H9 (cell line): ENCODE data around the gene PHF1. TPM values are rescaled to one million over a fixed set of nuclear protein-coding genes. Genes with fewer than 3 reads are reported as not detected.

Experiments
- DNase-seq: peaks from one replicate; pipeline ENCODE4 v3.0.0-alpha.2; 2017
- H2AFZ ChIP-seq: one replicate; pipeline ENCODE4 v1.6.1; 2013; ENCODE audit warnings: mild to moderate bottlenecking, low read length, control low read depth, moderate library complexity
- H2AK5ac ChIP-seq: 2 replicates; pipeline ENCODE4 v1.6.1; 2013; ENCODE audit warnings: low read length, control low read depth, mixed read lengths; ENCODE audit not compliant: insufficient read length
- H2BK120ac ChIP-seq: one replicate; pipeline ENCODE4 v1.6.1; 2013; ENCODE audit warnings: low read depth, mild to moderate bottlenecking, low read length, control low read depth, inconsistent platforms; ENCODE audit not compliant: poor library complexity, severe bottlenecking
- H2BK12ac ChIP-seq: 2 replicates; pipeline ENCODE4 v1.6.1; 2013; ENCODE audit warnings: low read length, control low read depth, mixed read lengths, low read depth; ENCODE audit not compliant: insufficient read length
- H2BK15ac ChIP-seq: 2 replicates; pipeline ENCODE4 v1.6.1; 2013; ENCODE audit warnings: low read depth, low read length, control low read depth
- H2BK20ac ChIP-seq: one replicate; pipeline ENCODE4 v1.6.1; 2013; ENCODE audit warnings: low read depth, mild to moderate bottlenecking, low read length, control low read depth, inconsistent platforms; ENCODE audit not compliant: poor library complexity, severe bottlenecking
- H2BK5ac ChIP-seq: 2 replicates; pipeline ENCODE4 v1.6.1; 2013; ENCODE audit warnings: low read length, control low read depth, mixed read lengths; ENCODE audit not compliant: insufficient read length
- H3K14ac ChIP-seq: 2 replicates; pipeline ENCODE4 v1.6.1; 2013; ENCODE audit warnings: low read length, control low read depth; ENCODE audit not compliant: insufficient read depth
- H3K18ac ChIP-seq: 2 replicates; pipeline ENCODE4 v1.6.1; 2013; ENCODE audit warnings: low read depth, mild to moderate bottlenecking, mixed read lengths, low read length, control low read depth; ENCODE audit not compliant: insufficient read length
- H3K23ac ChIP-seq: 2 replicates; pipeline ENCODE4 v1.6.1; 2013; ENCODE audit warnings: low read length, control low read depth, mixed read lengths, low read depth; ENCODE audit not compliant: insufficient read length
- H3K23me2 ChIP-seq: 2 replicates; pipeline ENCODE4 v1.6.1; 2013; ENCODE audit warnings: low read depth, mild to moderate bottlenecking, mixed read lengths, low read length, control low read depth; ENCODE audit not compliant: insufficient read length, poor library complexity, severe bottlenecking
- H3K27ac ChIP-seq: 2 replicates; pipeline ENCODE4 v1.5.1; 2013; ENCODE audit warnings: low read length, control low read depth, mixed read lengths, low read depth; ENCODE audit not compliant: insufficient read length
- H3K27me3 ChIP-seq: 2 replicates; pipeline ENCODE4 v1.6.1; 2013; ENCODE audit warnings: low read length, control low read depth, inconsistent platforms; ENCODE audit not compliant: insufficient read depth
- H3K4ac ChIP-seq: 2 replicates; pipeline ENCODE4 v1.6.1; 2013; ENCODE audit warnings: low read depth, mild to moderate bottlenecking, control low read depth, inconsistent platforms, low read length, moderate library complexity
- H3K4me1 ChIP-seq: 2 replicates; pipeline ENCODE4 v1.6.1; 2013; ENCODE audit warnings: low read length, control low read depth, inconsistent platforms; ENCODE audit not compliant: insufficient read depth
- H3K4me2 ChIP-seq: 2 replicates; pipeline ENCODE4 v1.6.1; 2013; ENCODE audit warnings: low read length, control low read depth, mixed read lengths; ENCODE audit not compliant: insufficient read length, insufficient read depth
- H3K56ac ChIP-seq: 2 replicates; pipeline ENCODE4 v1.6.1; 2013; ENCODE audit warnings: low read depth, mild to moderate bottlenecking, mixed read lengths, low read length, control low read depth; ENCODE audit not compliant: insufficient read length
- H3K79me1 ChIP-seq: 2 replicates; pipeline ENCODE4 v1.6.1; 2013; ENCODE audit warnings: low read depth, mild to moderate bottlenecking, moderate library complexity, low read length, control low read depth, inconsistent platforms; ENCODE audit not compliant: insufficient read depth, poor library complexity, severe bottlenecking
- H3K79me2 ChIP-seq: 2 replicates; pipeline ENCODE4 v1.6.1; 2013; ENCODE audit warnings: low read length, control low read depth, inconsistent platforms; ENCODE audit not compliant: insufficient read depth
- H3K9ac ChIP-seq: 2 replicates; pipeline ENCODE4 v1.6.1; 2013; ENCODE audit warnings: low read length, control low read depth, mixed read lengths; ENCODE audit not compliant: insufficient read length; ENCODE audit errors: extremely low read depth
- H3K9me3 ChIP-seq: one replicate; pipeline ENCODE4 v1.6.1; 2013; ENCODE audit warnings: low read depth, low read length, inconsistent platforms; ENCODE audit not compliant: control insufficient read depth
- H3T11ph ChIP-seq: one replicate; pipeline ENCODE4 v1.6.1; 2013; ENCODE audit warnings: mild to moderate bottlenecking, low read length, control low read depth, inconsistent platforms
- H4K20me1 ChIP-seq: one replicate; pipeline ENCODE4 v1.6.1; 2013; ENCODE audit not compliant: control insufficient read depth, insufficient read length, insufficient read depth
- H4K5ac ChIP-seq: 2 replicates; pipeline ENCODE4 v1.6.1; 2013; ENCODE audit warnings: low read depth, mild to moderate bottlenecking, mixed read lengths, low read length, control low read depth; ENCODE audit not compliant: insufficient read length
- H4K8ac ChIP-seq: replicated peaks from 2 replicates; pipeline ENCODE4 v1.6.1; 2013; ENCODE audit warnings: low read length, control low read depth, mixed read lengths, low read depth; ENCODE audit not compliant: insufficient read length
- H4K91ac ChIP-seq: 2 replicates; pipeline ENCODE4 v1.6.1; 2013; ENCODE audit warnings: low read depth, mild to moderate bottlenecking, moderate library complexity, mixed read lengths, low read length, control low read depth; ENCODE audit not compliant: insufficient read length
- H3K27ac Mint-ChIP-seq, 3 experiments: 2 replicates in 2 of 3; 3 replicates in 1 of 3; pipeline ENCODE4 v1.8.0; 2020 to 2021; ENCODE audit warnings: mixed read lengths in 3 of 3, mild to moderate bottlenecking in 1 of 3, moderate library complexity in 1 of 3
- H3K27me3 Mint-ChIP-seq: 2 replicates; pipeline ENCODE4 v1.8.0; 2021; ENCODE audit warnings: low read depth, mild to moderate bottlenecking, moderate library complexity, mixed read lengths
- H3K36me3 Mint-ChIP-seq, 3 experiments: 2 replicates in 2 of 3; 3 replicates in 1 of 3; pipeline ENCODE4 v1.8.0; 2020 to 2021; ENCODE audit warnings: low read depth in 3 of 3, mixed read lengths in 3 of 3; ENCODE audit not compliant: insufficient read depth in 1 of 3
- H3K4me1 Mint-ChIP-seq, 2 experiments: 2 replicates each; pipeline ENCODE4 v1.8.0; 2020; ENCODE audit warnings: mixed read lengths in 2 of 2
- H3K4me3 Mint-ChIP-seq, 2 experiments: 2 replicates in 1 of 2; 3 replicates in 1 of 2; pipeline ENCODE4 v1.8.0; 2020 to 2021; ENCODE audit warnings: mild to moderate bottlenecking in 2 of 2, mixed read lengths in 2 of 2, moderate library complexity in 1 of 2
- H3K9me3 Mint-ChIP-seq, 2 experiments: 2 replicates in 1 of 2; 3 replicates in 1 of 2; pipeline ENCODE4 v1.8.0; 2020; ENCODE audit warnings: mild to moderate bottlenecking in 2 of 2, mixed read lengths in 2 of 2, moderate library complexity in 1 of 2
- CTCF ChIP-seq: fragments of 200-600 bp; sonication (generic); conservative IDR thresholded peaks from 3 replicates; pipeline ENCODE4 v1.8.0; 2021; ENCODE audit warnings: antibody characterized with exemption, mild to moderate bottlenecking
- WGBS: extraction: QIAGEN DNeasy Blood & Tissue Kit; methylation state at CpG from one replicate; pipeline ENCODE4 v1.1.7; 2013; ENCODE audit warnings: missing lambda C conversion rate, low lambda C conversion rate, mixed read lengths; ENCODE audit not compliant: insufficient read length; ENCODE audit errors: extremely low coverage; 5-methylcytosine and 5-hydroxymethylcytosine counted together
- total RNA-seq: library from RNA; stranded (reverse); gene quantifications from 2 replicates; pipeline ENCODE4 v1.2.1, GENCODE V29; 2021

The PHF1 gene
- total RNA-seq, 1 experiment from 2014 or later: 56.8 TPM

- no peak overlapping the region for H4K91ac ChIP-seq
- no CpG with 5 or more reads among the region's 12 CpGs for WGBS
- no peak overlapping the region for H3K9ac ChIP-seq
- H3K4me1 ChIP-seq: peaks cover 13% of the 10 kb centered on the region
- no peak overlapping the region for H2BK15ac ChIP-seq
- H3K4ac ChIP-seq: no peak overlapping the region
- H3K23ac ChIP-seq: no peak overlapping the region
- no peaks in the 10 kb centered on the region for H3K27me3 Mint-ChIP-seq
- H3K56ac ChIP-seq: no peak overlapping the region
- no peak overlapping the region for H2BK120ac ChIP-seq
- no peak overlapping the region for H2BK5ac ChIP-seq
- peaks cover 10% of the 10 kb centered on the region; the same call in 1 of the 2 replicates for H3K79me2 ChIP-seq
- no peaks in the 10 kb centered on the region for H3K9me3 ChIP-seq
- H3K27ac ChIP-seq: no peak overlapping the region
- no peak overlapping the region for H2AK5ac ChIP-seq
- H3K36me3 Mint-ChIP-seq: peaks cover 24 to 27% (median 26%) of the 10 kb centered on the region in 3 experiments
- no peak overlapping the region for H4K5ac ChIP-seq
- H3K79me1 ChIP-seq: peaks cover 3% of the 10 kb centered on the region
- peaks cover 16% of the 10 kb centered on the region for H3K23me2 ChIP-seq
- no peaks in the 10 kb centered on the region for H4K20me1 ChIP-seq
- H3T11ph ChIP-seq: no peak overlapping the region
- peak overlapping the region in 2 of 3 experiments; percentile 68 to 87; a peak in 2 of 7 replicates for H3K27ac Mint-ChIP-seq
- no peak for TF ChIP-seq CTCF
- no peak overlapping the region for H2BK20ac ChIP-seq
- H3K27me3 ChIP-seq: no peaks in the 10 kb centered on the region
- no peak overlapping the region for H3K18ac ChIP-seq
- H3K4me1 Mint-ChIP-seq: peaks cover 75 to 78% of the 10 kb centered on the region in 2 experiments
- no peak overlapping the region for H3K14ac ChIP-seq
- H3K4me3 Mint-ChIP-seq: peak overlapping the region; percentile 81 to 87
- peak; percentile 33 for DNase-seq
- H2AFZ ChIP-seq: no peak overlapping the region
- H2BK12ac ChIP-seq: no peak overlapping the region
- peak overlapping the region; percentile 89 for H3K4me2 ChIP-seq
- H4K8ac ChIP-seq: no peak overlapping the region
- no peaks in the 10 kb centered on the region; a peak in 1 of 5 replicates for H3K9me3 Mint-ChIP-seq
Measured at GRCh38 chr6:33426590-33427511, 16.0 kb downstream of the PHF1 start.
